HepG2 (cell line): ENCODE results near the gene MAVS. TPM values are rescaled to one million over a fixed set of nuclear protein-coding genes. Genes with fewer than 3 reads are reported as not detected.

Source experiments
- ATAC-seq: fragments of 200-7000 bp; cut with Tn5 transposase; 3 replicates; pipeline ENCODE4 v1.9.1; 2020; ENCODE audit warnings: mild to moderate bottlenecking, moderate library complexity
- BruUV-seq: library from RNA; stranded (reverse); fragments of 400-500 nt; replicated peaks from 2 replicates; lab custom pipeline; 2021; lab: Mats Ljungman, UMichigan
- CTCF ChIA-PET: fragments of 300-600 bp; formaldehyde crosslinking; extraction: SDS; loops from one replicate; lab custom pipeline; 2021; ENCODE audit warnings: low total read pairs, inconsistent platforms, low intra/inter-chr PET ratio; lab: Yijun Ruan, JAX
- POLR2A ChIA-PET: fragments of 350-600 bp; sonication (Branson Sonifier 250); formaldehyde crosslinking; loops from one replicate; lab custom pipeline; 2020; ENCODE audit warnings: antibody characterized with exemption, inconsistent platforms; lab: Yijun Ruan, JAX
- DNase-seq: peaks from one replicate; pipeline ENCODE4 v3.0.0-alpha.2; 2015; ENCODE audit warnings: low spot score
- FAIRE-seq: peaks from 3 replicates; lab custom pipeline; 2011; peaks lifted over from hg19 to GRCh38; lab: Jason Lieb, UNC
- H2AFZ ChIP-seq: one replicate; pipeline ENCODE4 v1.6.1; 2011; ENCODE audit warnings: low read length, inconsistent platforms
- H3K27ac ChIP-seq: fragments of 300-600 bp; 3 replicates; pipeline ENCODE4 v1.8.0; 2011; ENCODE audit warnings: mixed run types, mild to moderate bottlenecking, mixed read lengths, low read length, inconsistent platforms; ENCODE audit not compliant: insufficient read depth; ENCODE audit errors: extremely low read length
- H3K27me3 ChIP-seq, 2 experiments: fragments of 200-600 bp in 1 of 2; 2 replicates in 1 of 2; 3 replicates in 1 of 2; pipeline versions ENCODE4 v1.6.0 to v1.8.0; 2011; ENCODE audit warnings: low read length in 2 of 2, mild to moderate bottlenecking in 2 of 2, moderate library complexity in 2 of 2, inconsistent platforms in 1 of 2; ENCODE audit not compliant: insufficient read depth in 2 of 2, control insufficient read depth in 1 of 2
- H3K36me3 ChIP-seq, 2 experiments: fragments of 200-600 bp in 1 of 2; replicated peaks in 1 of 2; 2 replicates in 1 of 2; 3 replicates in 1 of 2; pipeline versions ENCODE4 v1.5.1 to v1.8.0; 2011; ENCODE audit warnings: low read length in 2 of 2, inconsistent platforms in 1 of 2; ENCODE audit not compliant: insufficient read depth in 2 of 2, control insufficient read depth in 1 of 2
- H3K4me1 ChIP-seq: 2 replicates; pipeline ENCODE4 v1.5.1; 2012; ENCODE audit warnings: low read length, inconsistent platforms; ENCODE audit not compliant: insufficient read depth
- H3K4me2 ChIP-seq: 2 replicates; pipeline ENCODE4 v1.6.0; 2011; ENCODE audit warnings: low read depth, low read length, inconsistent platforms
- H3K4me3 ChIP-seq, 3 experiments: fragments of 200-600 bp in 1 of 3; sonication (generic), shearing (Covaris generic) in 1 of 3; replicated peaks in 1 of 3; 2 replicates each; pipeline ENCODE4 v1.5.1; 2011 to 2016; ENCODE audit warnings: low read length in 3 of 3, inconsistent platforms in 2 of 3, low read depth in 2 of 3, mild to moderate bottlenecking in 2 of 3, control low read depth in 1 of 3, mixed read lengths in 1 of 3; ENCODE audit not compliant: insufficient read depth in 1 of 3
- H3K79me2 ChIP-seq: one replicate; pipeline ENCODE4 v1.6.1; 2011; ENCODE audit warnings: low read length, inconsistent platforms; ENCODE audit not compliant: insufficient read depth
- H3K9ac ChIP-seq: 2 replicates; pipeline ENCODE4 v1.6.0; 2011; ENCODE audit warnings: mild to moderate bottlenecking, low read depth, low read length, inconsistent platforms; ENCODE audit not compliant: insufficient read depth
- H3K9me3 ChIP-seq: 2 replicates; pipeline ENCODE4 v1.5.1; 2012; ENCODE audit warnings: mild to moderate bottlenecking, low read length
- H4K20me1 ChIP-seq: 2 replicates; pipeline ENCODE4 v1.6.0; 2011; ENCODE audit warnings: inconsistent platforms, mild to moderate bottlenecking, low read length, moderate library complexity; ENCODE audit not compliant: insufficient read depth
- EP300 ChIP-seq, 3 experiments: sonication (generic) in 1 of 3; formaldehyde crosslinking in 1 of 3; IDR thresholded peaks; 2 replicates each; pipeline versions ENCODE4 v1.5.1 to v1.6.1; 2011 to 2020; ENCODE audit warnings: low read depth in 2 of 3, low read length in 2 of 3, borderline replicate concordance in 1 of 3, improper control_type of control experiment in 1 of 3, mild to moderate bottlenecking in 1 of 3, missing genetic modification reagents in 1 of 3, moderate library complexity in 1 of 3
- GTF2F1 ChIP-seq: fragments of 150-350 bp; IDR thresholded peaks from 2 replicates; pipeline ENCODE4 v1.6.1; 2014; ENCODE audit warnings: low read length
- ISL2 ChIP-seq: sonication (generic); formaldehyde crosslinking; IDR thresholded peaks from 2 replicates; pipeline ENCODE4 v1.5.0; 2020; ENCODE audit warnings: missing genetic modification reagents
- KDM2A ChIP-seq: sonication (generic); formaldehyde crosslinking; IDR thresholded peaks from 2 replicates; pipeline ENCODE4 v1.4.0; 2020; ENCODE audit warnings: low read depth, missing genetic modification reagents, borderline replicate concordance
- NRL ChIP-seq: sonication (generic); formaldehyde crosslinking; IDR thresholded peaks from 2 replicates; pipeline ENCODE4 v1.5.0; 2020; ENCODE audit warnings: missing genetic modification reagents, mild to moderate bottlenecking, moderate library complexity, borderline replicate concordance
- POLR2AphosphoS5 ChIP-seq: IDR thresholded peaks from 2 replicates; pipeline ENCODE4 v1.6.1; 2012; ENCODE audit warnings: low read depth, low read length
- POLR2G ChIP-seq: fragments of 200-400 bp; formaldehyde crosslinking; IDR thresholded peaks from 2 replicates; pipeline ENCODE4 v1.6.1; 2018; ENCODE audit warnings: mild to moderate bottlenecking, low read depth, low read length, moderate library complexity
- SOX13 ChIP-seq, 3 experiments: fragments of 450-650 bp in 1 of 3; sonication (generic) in 1 of 3; formaldehyde crosslinking in 1 of 3; IDR thresholded peaks in 2 of 3; conservative IDR thresholded peaks in 1 of 3; 2 replicates each; pipeline versions ENCODE4 v1.5.0 to v1.6.1; 2016 to 2020; ENCODE audit warnings: antibody characterized with exemption in 1 of 3, mild to moderate bottlenecking in 1 of 3, missing compliant biosample characterization in 1 of 3, missing genetic modification reagents in 1 of 3, moderate library complexity in 1 of 3
- SOX5 ChIP-seq: IDR thresholded peaks from 2 replicates; pipeline ENCODE4 v1.6.1; 2016; ENCODE audit warnings: borderline replicate concordance
- TBX2 ChIP-seq: sonication (generic); formaldehyde crosslinking; IDR thresholded peaks from 2 replicates; pipeline ENCODE4 v1.5.0; 2020; ENCODE audit warnings: missing genetic modification reagents, mild to moderate bottlenecking, borderline replicate concordance
- TCF7 ChIP-seq: sonication (generic); IDR thresholded peaks from 2 replicates; pipeline ENCODE4 v1.6.1; 2016; ENCODE audit warnings: antibody characterized with exemption, low read depth
- TOPORS ChIP-seq: sonication (generic); formaldehyde crosslinking; IDR thresholded peaks from 2 replicates; pipeline ENCODE4 v1.8.0; 2023; ENCODE audit warnings: mild to moderate bottlenecking, missing genetic modification reagents
- U2AF2 ChIP-seq: fragments of 200-400 bp; formaldehyde crosslinking; IDR thresholded peaks from 2 replicates; pipeline ENCODE4 v1.6.1; 2017; ENCODE audit warnings: low read depth, mild to moderate bottlenecking, low read length
- XRCC5 ChIP-seq: fragments of 200-400 bp; formaldehyde crosslinking; optimal IDR thresholded peaks from 2 replicates; pipeline ENCODE3; 2017; ENCODE audit warnings: mild to moderate bottlenecking, low read length
- ZC3H4 ChIP-seq: sonication (generic); formaldehyde crosslinking; IDR thresholded peaks from 2 replicates; pipeline ENCODE4 v1.4.0; 2020; ENCODE audit warnings: missing genetic modification reagents, borderline replicate concordance
- ZFP82 ChIP-seq: sonication (generic); formaldehyde crosslinking; IDR thresholded peaks from 2 replicates; pipeline ENCODE4 v1.5.1; 2020; ENCODE audit warnings: mild to moderate bottlenecking, missing genetic modification reagents, borderline replicate concordance
- ZNF224 ChIP-seq: sonication (generic); formaldehyde crosslinking; IDR thresholded peaks from 2 replicates; pipeline ENCODE4 v1.5.0; 2020; ENCODE audit warnings: mild to moderate bottlenecking, missing genetic modification reagents
- ZNF281 ChIP-seq: sonication (generic); formaldehyde crosslinking; IDR thresholded peaks from 2 replicates; pipeline ENCODE4 v1.4.0; 2020; ENCODE audit warnings: missing genetic modification reagents, borderline replicate concordance
- ZNF563 ChIP-seq: sonication (generic); formaldehyde crosslinking; IDR thresholded peaks from 2 replicates; pipeline ENCODE4 v1.8.0; 2022; ENCODE audit warnings: mild to moderate bottlenecking, moderate library complexity, missing genetic modification reagents
- ZNF709 ChIP-seq: sonication (generic); formaldehyde crosslinking; IDR thresholded peaks from 2 replicates; pipeline ENCODE4 v1.5.0; 2020; ENCODE audit warnings: mild to moderate bottlenecking, missing genetic modification reagents
- WGBS: methylation state at CpG from one replicate; pipeline ENCODE4 v1.1.6; 2017; ENCODE audit warnings: low lambda C conversion rate; 5-methylcytosine and 5-hydroxymethylcytosine counted together
- in situ Hi-C: cut with HindIII; loops from 2 replicates; pipeline ENCODE4 v1.10.0; 2017; ENCODE audit warnings: low pct_unique_long_range_greater_than_20kb; ENCODE audit not compliant: extremely low pct_ligation_motif_present
- intact Hi-C: fragments of 100-400 bp; cut with micrococcal nuclease; formaldehyde crosslinking; loops from one replicate; pipeline ENCODE4 v1.10.0; 2022; ENCODE audit not compliant: unreplicated experiment
- polyA plus RNA-seq, 8 experiments: library from polyadenylated mRNA; depleted of rRNA in 3 of 8; stranded (reverse) in 7 of 8; unstranded in 1 of 8; fragments of >200 nt; fragmentation: Illumina TruSeq in 4 of 8; extraction: Trizol in 4 of 8; gene quantifications; 2 replicates each; pipeline versions ENCODE4 v1.2.1 to v1.2.3, GENCODE V29; 2011 to 2016; ENCODE audit warnings: low read depth in 4 of 8, missing spikeins in 1 of 8, mixed read lengths in 1 of 8; ENCODE audit not compliant: insufficient read depth in 1 of 8
- total RNA-seq, 5 experiments: library from RNA; depleted of rRNA; stranded (reverse); fragments of >200 nt; fragmentation: Illumina TruSeq; extraction: Trizol; gene quantifications; 2 replicates each; pipeline ENCODE4 v1.2.3, GENCODE V29; 2016; ENCODE audit warnings: low read depth in 1 of 5

The MAVS gene
- total and polyA plus RNA-seq, 2 of the 13 experiments (the other 11 are each of a cell fraction or from before 2014, with no cell fraction given) = 27.3 to 36.6 TPM

DNA sequence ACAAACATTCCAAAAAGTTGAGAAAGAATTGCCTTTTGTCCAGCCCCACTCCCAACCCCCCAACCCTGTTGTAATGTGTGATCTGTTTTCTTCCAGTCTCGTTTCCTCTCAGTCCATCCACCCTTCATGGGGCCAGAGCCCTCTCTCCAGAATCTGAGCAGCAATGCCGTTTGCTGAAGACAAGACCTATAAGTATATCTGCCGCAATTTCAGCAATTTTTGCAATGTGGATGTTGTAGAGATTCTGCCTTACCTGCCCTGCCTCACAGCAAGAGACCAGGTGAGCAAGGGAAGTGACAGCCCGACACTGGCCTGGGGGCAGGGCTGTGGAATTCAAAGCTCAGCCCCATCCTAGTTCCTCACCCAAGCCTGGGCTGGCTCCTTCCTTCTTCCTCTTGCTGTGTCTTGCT lies 7.8 kb downstream of the MAVS start:
- H3K27ac ChIP-seq = peak overlapping the region; percentile 22
- H3K9ac ChIP-seq = no peak overlapping the region
- POLR2A ChIA-PET = interaction anchor here (0.6 to 2.9 kb wide), 10 partner anchors 7 to 86 kb away, joined by 3 to 12 read pairs (median 5); partner anchors contain the start of genes AP5S1, CENPB and MAVS
- CTCF ChIA-PET = interaction anchor here (1.1 to 3.0 kb wide), 6 partner anchors 8 to 138 kb away, joined by 4 to 49 read pairs (median 7); partner anchors contain the start of genes AP5S1, CENPB and MAVS
- DNase-seq = peak; percentile 70
- H3K4me3 ChIP-seq = no peak overlapping the region
- no peaks in the 10 kb centered on the region for H3K27me3 ChIP-seq
- ATAC-seq = peak; percentile 65
- H3K36me3 ChIP-seq = peaks cover 20 to 29% of the 10 kb centered on the region in 2 experiments
- H3K4me2 ChIP-seq = no peak overlapping the region
- TF ChIP-seq ZNF224 (0 out of 2 replicates have a peak, but pooled peaks have one; percentile 32), GTF2F1 (no peak), U2AF2 (0 out of 2 replicates have a peak, but pooled peaks have one; percentile 28), SOX5 (CRISPR knock-in tag) (peak; percentile 25; the same call in 1 of the 2 replicates), ZNF709 (no peak), ZC3H4 (no peak), NRL (CRISPR knock-in tag) (peak; percentile 68; the same call in 1 of the 2 replicates), ZFP82 (peak; percentile 68; the same call in 1 of the 2 replicates), KDM2A (CRISPR knock-in tag) (peak; percentile 10; the same call in 1 of the 2 replicates), EP300 (IDR thresholded peaks at IDR 0.05; ENCODE audit: low read depth in 2 of 2, low read length in 2 of 2) (peak in 1 of 2 experiments; percentile 31; a peak in 1 of 4 replicates), EP300 (CRISPR knock-in tag; IDR thresholded peaks at IDR 0.05; ENCODE audit: borderline replicate concordance) (no peak), XRCC5 (peak; percentile 8), TCF7 (0 out of 2 replicates have a peak, but pooled peaks have one; percentile 30), POLR2G (peak; percentile 51; the same call in 1 of the 2 replicates), TBX2 (CRISPR knock-in tag) (0 out of 2 replicates have a peak, but pooled peaks have one; percentile 7), ISL2 (0 out of 2 replicates have a peak, but pooled peaks have one; percentile 20), ZNF563 (0 out of 2 replicates have a peak, but pooled peaks have one; percentile 48), SOX13 (IDR thresholded peaks at IDR 0.05) (no peak), SOX13 (CRISPR knock-in tag; conservative IDR thresholded peaks at IDR 0.05 in 1 of 2, IDR thresholded peaks at IDR 0.05 in 1 of 2) (peak in 1 of 2 experiments; percentile 60; a peak in 2 of 4 replicates), TOPORS (CRISPR knock-in tag) (no peak), POLR2AphosphoS5 (peak; percentile 39; the same call in 1 of the 2 replicates), ZNF281 (CRISPR knock-in tag) (peak; percentile 52; the same call in 1 of the 2 replicates)
- in situ Hi-C loops = no loop called here
- H4K20me1 ChIP-seq = no peaks in the 10 kb centered on the region
- H2AFZ ChIP-seq = no peak overlapping the region
- H3K4me1 ChIP-seq = peaks cover 24% of the 10 kb centered on the region
- no peaks in the 10 kb centered on the region for H3K79me2 ChIP-seq
- no peak for FAIRE-seq
- intact Hi-C loops = no loop called here
- BruUV-seq = no TSS peak
- no peaks in the 10 kb centered on the region for H3K9me3 ChIP-seq
- WGBS = 70% methylated on average over 4 of the region's 4 CpGs
